C4-2B (cell line): ENCODE measurements around the gene TIGD1.

Experiments
- H3K27ac ChIP-seq: fragments of 450-650 bp; 2 replicates; pipeline ENCODE4 v1.5.1; 2017
- ZFX ChIP-seq: fragments of 450-650 bp; IDR thresholded peaks from 2 replicates; pipeline ENCODE4 v1.6.1; 2017
- TF ChIP-seq, protein P1 (sequence below): fragments of 450-650 bp; conservative IDR thresholded peaks from 2 replicates; pipeline ENCODE4 v1.5.1; 2017; ENCODE audit warnings: mild to moderate bottlenecking

The TIGD1 gene

GRCh38 chr2:232502511-232502910, 47.8 kb downstream of the TIGD1 start:
- TF ChIP-seq ZFX, result no peak
- TF ChIP-seq, protein P1, sequence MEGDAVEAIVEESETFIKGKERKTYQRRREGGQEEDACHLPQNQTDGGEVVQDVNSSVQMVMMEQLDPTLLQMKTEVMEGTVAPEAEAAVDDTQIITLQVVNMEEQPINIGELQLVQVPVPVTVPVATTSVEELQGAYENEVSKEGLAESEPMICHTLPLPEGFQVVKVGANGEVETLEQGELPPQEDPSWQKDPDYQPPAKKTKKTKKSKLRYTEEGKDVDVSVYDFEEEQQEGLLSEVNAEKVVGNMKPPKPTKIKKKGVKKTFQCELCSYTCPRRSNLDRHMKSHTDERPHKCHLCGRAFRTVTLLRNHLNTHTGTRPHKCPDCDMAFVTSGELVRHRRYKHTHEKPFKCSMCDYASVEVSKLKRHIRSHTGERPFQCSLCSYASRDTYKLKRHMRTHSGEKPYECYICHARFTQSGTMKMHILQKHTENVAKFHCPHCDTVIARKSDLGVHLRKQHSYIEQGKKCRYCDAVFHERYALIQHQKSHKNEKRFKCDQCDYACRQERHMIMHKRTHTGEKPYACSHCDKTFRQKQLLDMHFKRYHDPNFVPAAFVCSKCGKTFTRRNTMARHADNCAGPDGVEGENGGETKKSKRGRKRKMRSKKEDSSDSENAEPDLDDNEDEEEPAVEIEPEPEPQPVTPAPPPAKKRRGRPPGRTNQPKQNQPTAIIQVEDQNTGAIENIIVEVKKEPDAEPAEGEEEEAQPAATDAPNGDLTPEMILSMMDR, result no peak
- no peak overlapping the region for H3K27ac ChIP-seq

DNA sequence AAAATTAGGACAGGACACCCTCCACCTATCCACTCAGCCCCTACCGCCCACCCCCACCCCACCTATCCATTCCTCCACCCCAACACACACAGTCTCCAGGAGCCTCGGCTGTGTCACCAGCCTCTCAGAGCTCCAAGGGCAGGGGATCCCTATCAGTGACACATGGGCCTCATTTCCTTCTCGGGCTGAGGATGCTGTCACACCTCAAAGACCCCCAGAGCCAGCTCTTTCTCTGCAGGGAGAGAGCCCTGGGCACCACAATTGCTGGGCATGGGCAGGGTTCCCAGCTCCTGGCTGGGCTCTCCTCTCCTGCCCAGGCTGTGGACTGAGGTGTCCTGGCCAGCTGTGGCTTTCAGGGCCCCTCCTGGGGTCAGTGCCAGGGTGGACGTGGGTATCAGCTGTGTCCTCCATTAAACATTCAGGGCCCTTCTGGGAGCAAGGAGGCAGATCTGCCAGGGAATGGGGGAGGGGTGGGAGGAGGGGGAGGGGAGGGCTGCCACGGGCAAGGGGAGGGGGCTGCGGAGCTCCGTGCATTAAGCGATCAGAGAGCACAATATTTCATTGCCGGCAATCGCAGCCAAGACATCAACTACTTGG, 48.5 kb downstream of the TIGD1 start:
- no peak overlapping the region for H3K27ac ChIP-seq
- no peak for TF ChIP-seq ZFX
- TF ChIP-seq, protein P1, result no peak

DNA sequence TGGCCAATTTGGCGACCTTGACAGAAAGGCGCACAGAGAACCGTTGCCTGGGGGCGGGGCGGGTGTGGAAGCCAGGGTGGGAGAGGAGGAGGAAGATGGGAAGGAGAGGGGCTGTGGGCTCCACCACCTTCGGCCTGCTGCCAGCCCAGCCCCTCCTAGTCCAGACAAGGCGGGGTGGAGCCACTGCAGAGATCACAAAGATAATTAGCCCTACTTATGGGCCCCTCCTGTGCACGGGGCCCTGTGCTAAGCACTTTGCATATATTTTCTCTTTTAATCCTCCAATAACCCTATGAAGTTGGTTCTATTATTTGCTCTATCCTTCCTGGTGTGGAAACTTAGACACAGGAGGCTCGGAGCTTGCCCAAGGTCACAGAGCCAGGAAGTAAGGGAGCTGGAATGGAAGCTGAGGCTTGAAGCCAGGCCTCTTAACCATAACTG, 49.0 kb downstream of the TIGD1 start:
- TF ChIP-seq ZFX, result no peak
- TF ChIP-seq, protein P1, result no peak
- H3K27ac ChIP-seq, result no peak overlapping the region

- H3K27ac ChIP-seq, result no peak overlapping the region
- TF ChIP-seq ZFX, result no peak
- TF ChIP-seq, protein P1, result no peak
These were observed 51.9 kb downstream of the TIGD1 start for GRCh38 chr2:232498452-232498851.
